SH-SY5Y (cell line): Measurements from ENCODE around the gene ANTXR2.

Experiments
- GATA2 ChIP-seq: IDR thresholded peaks from 2 replicates; pipeline ENCODE4 v1.6.1; 2011; ENCODE audit warnings: mild to moderate bottlenecking, low read depth, low read length
- GATA3 ChIP-seq: IDR thresholded peaks from 2 replicates; pipeline ENCODE4 v1.6.1; 2011; ENCODE audit warnings: low read depth, mild to moderate bottlenecking, low read length, moderate library complexity

DNA sequence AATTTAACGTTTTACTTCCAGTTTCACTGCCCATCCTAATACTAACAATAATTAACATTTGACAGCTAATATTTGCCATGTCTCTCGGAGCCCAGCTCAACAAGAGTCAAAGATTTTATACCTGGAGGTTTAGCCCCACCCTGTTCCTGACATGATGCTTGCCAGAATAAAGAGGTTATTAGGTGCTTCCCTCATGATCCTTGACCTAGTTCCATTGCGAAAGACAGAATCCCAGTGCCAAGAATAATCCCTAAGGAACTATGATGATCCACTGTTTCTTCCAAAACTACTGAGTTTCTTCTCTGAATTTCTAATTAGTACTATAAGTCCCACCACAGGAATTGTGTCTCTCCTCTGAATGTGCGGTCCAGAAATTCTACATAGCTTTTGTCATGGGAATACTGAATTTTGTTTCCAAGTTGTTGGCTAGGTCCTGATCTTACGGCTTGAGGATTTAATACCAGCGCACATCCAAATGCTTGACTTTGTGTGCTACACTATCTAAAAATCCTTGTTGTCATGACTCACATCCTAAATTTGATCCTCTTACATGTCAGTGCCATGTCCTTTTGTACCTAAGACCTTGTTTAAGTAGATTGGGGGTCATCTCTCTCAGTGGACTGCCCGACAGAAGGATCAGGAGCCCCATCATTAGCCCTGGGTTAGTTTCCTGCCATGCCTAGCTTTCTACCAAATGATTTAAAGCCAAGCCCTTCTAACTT lies 23.1 kb downstream of the ANTXR2 start:
- TF ChIP-seq GATA3 (no peak), GATA2 (no peak)
